Measurements from ENCODE around the gene ICAM1. TPM values are rescaled to one million over a fixed set of nuclear protein-coding genes. Genes with fewer than 3 reads are reported as not detected.

Gene ICAM1
- total and polyA plus RNA-seq, 2 of the 13 experiments (the other 11 are each of a cell fraction or from before 2014, with no cell fraction given), result 37.9 to 98.4 TPM

DNA sequence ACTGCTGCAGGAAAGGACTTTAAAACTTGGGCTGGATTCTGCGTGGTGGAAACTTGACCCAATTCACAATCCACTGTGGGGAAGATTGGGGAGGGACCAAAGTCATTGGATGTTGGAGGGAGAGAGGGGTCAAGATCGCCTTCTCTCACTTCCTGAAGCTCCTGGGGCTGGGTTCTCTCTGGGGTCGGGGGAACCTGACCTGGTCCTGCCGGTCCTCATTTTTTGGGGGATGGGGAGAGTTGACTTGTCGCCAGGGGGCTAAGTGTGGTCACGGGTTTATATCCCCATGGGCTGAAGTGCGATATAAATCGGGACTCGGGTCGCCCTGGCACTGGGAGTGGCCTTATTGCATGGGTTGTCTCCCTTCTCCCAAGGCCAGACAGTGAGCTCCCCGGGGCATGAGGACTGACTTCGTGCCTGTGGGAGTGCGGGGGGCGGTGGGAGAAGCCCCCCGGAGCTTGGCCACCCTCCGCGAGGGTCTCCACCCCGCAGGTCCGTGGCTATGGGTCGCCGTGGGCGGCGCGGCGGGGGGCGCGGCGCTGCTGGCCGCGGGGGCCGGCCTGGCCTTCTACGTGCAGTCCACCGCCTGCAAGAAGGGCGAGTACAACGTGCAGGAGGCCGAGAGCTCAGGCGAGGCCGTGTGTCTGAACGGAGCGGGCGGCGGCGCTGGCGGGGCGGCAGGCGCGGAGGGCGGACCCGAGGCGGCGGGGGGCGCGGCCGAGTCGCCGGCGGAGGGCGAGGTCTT is 25.1 kb downstream of the ICAM1 start (continued):
- 0 out of 2 replicates have a peak, but pooled peaks have one; percentile 28 for TF ChIP-seq ZNF574 (CRISPR knock-in tag; IDR thresholded peaks at IDR 0.05)
- TF ChIP-seq DR1 (CRISPR knock-in tag; IDR thresholded peaks at IDR 0.05), result no peak
- peak; percentile 63; the same call in 1 of the 2 replicates for TF ChIP-seq SPEN (CRISPR knock-in tag; IDR thresholded peaks at IDR 0.05; ENCODE audit: low read depth)
- TF ChIP-seq SP4 (CRISPR knock-in tag; IDR thresholded peaks at IDR 0.05), result peak; percentile 46
- TF ChIP-seq SALL1 (CRISPR knock-in tag; IDR thresholded peaks at IDR 0.05), result peak; percentile 67; the same call in 1 of the 2 replicates
- TF ChIP-seq EED (CRISPR knock-in tag; IDR thresholded peaks at IDR 0.05), result no peak
- TF ChIP-seq ZSCAN31 (CRISPR knock-in tag; IDR thresholded peaks at IDR 0.05; ENCODE audit: low read depth), result peak; percentile 36; the same call in 1 of the 2 replicates
- 0 out of 2 replicates have a peak, but pooled peaks have one; percentile 72 for TF ChIP-seq ZBTB43 (CRISPR knock-in tag; conservative IDR thresholded peaks at IDR 0.05)
- no peak for TF ChIP-seq NR3C1 (CRISPR knock-in tag; IDR thresholded peaks at IDR 0.05)
- 0 out of 2 replicates have a peak, but pooled peaks have one; percentile 21 for TF ChIP-seq TFE3 (CRISPR knock-in tag; IDR thresholded peaks at IDR 0.05)
- no peak for TF ChIP-seq FOSL2 (CRISPR knock-in tag; IDR thresholded peaks at IDR 0.05)
- no peak for TF ChIP-seq SMC3 (IDR thresholded peaks at IDR 0.05; ENCODE audit: low read length)
- no peak for TF ChIP-seq ETV6 (CRISPR knock-in tag; conservative IDR thresholded peaks at IDR 0.05)
- peak; percentile 67; the same call in 1 of the 2 replicates for TF ChIP-seq ZNF451 (CRISPR knock-in tag; IDR thresholded peaks at IDR 0.05)
- TF ChIP-seq ZNF251 (CRISPR knock-in tag; IDR thresholded peaks at IDR 0.05), result no peak
- no peak for TF ChIP-seq TBL1XR1 (IDR thresholded peaks at IDR 0.05; ENCODE audit: borderline replicate concordance, low read length, partially characterized antibody)
- peak; percentile 46; the same call in 1 of the 2 replicates for TF ChIP-seq TMF1 (CRISPR knock-in tag; IDR thresholded peaks at IDR 0.05; ENCODE audit: low read depth)
- TF ChIP-seq ZNF180 (CRISPR knock-in tag; IDR thresholded peaks at IDR 0.05; ENCODE audit: borderline replicate concordance, low read depth), result no peak
- no peak for TF ChIP-seq TOE1 (CRISPR knock-in tag; IDR thresholded peaks at IDR 0.05)

Data from HepG2 (cell line).